Epidermal melanocyte (primary cell): ENCODE measurements around the gene ATP10D.
A peak's percentile ranks its signal among the peaks of the same experiment; 100 is the strongest.
"Not testable (repeated sequence)": the region's sequence is repeated elsewhere in the genome, so short reads cannot be mapped to it uniquely, and the experiment has no call there.

Experiments
- DNase-seq: peaks from one replicate; pipeline ENCODE4 v3.0.0; 2011; ENCODE audit warnings: low spot score; ENCODE audit not compliant: insufficient read length

The ATP10D gene

DNA sequence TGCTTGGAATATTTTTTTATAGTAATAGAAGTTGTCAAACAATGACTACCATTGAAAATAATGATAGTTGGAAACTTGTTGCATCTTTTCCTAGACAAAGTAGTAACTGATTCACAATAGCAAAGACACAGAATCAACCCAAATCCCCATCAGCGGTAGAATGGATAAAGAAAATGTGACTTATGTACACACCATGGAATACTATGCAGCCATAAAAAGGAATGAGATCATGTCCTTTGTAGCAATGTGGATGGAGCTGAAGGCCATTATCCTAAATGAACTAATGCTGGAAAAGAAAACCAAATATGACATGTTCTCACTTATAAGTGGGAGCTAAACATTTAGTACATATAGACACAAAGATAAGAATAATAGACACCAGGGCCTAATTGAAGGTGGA is 49.7 kb downstream of the ATP10D start:
- no peak for DNase-seq

DNA sequence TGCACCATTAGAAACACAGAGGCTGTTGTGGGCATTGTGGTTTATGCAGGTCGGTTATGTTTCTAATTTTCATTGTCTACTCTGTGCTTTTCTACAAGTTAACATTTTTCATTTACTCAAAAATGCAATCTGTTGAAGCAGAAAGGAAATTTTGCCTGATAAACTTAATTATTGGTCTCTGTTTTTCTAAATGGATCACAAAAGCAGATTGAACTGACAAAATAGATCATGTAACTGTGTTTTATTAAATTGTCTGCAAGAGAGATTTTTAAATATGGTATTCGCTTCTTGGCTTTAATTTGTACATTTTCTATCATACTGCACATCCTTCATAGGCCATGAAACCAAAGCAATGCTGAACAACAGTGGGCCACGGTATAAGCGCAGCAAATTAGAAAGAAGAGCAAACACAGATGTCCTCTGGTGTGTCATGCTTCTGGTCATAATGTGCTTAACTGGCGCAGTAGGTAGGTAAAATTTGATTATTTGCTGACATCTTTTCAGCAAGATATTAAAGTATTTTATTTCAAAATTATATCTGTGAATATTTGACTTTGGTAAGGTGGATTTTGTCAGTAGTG is 50.6 kb downstream of the ATP10D start:
- no peak for DNase-seq

DNA sequence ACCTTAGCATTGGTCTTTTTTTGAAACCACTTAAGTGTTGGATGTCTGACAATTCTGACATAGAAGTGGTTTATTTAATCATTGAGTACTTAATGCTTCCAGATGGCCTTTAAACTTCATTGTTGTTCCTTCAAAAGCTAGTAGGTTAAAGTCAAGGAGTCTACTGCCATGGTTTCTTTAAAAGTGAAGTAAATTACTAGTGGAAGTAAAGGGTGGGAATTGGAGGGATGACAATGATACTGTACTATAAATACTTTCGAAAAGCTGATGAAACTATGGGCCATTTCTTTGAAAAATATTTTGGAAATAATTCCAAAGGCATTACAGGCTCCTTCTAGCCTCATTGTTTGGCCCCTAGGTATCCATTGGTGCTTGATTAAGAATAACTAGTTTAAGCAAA is 51.9 kb downstream of the ATP10D start:
- DNase-seq = no peak

DNA sequence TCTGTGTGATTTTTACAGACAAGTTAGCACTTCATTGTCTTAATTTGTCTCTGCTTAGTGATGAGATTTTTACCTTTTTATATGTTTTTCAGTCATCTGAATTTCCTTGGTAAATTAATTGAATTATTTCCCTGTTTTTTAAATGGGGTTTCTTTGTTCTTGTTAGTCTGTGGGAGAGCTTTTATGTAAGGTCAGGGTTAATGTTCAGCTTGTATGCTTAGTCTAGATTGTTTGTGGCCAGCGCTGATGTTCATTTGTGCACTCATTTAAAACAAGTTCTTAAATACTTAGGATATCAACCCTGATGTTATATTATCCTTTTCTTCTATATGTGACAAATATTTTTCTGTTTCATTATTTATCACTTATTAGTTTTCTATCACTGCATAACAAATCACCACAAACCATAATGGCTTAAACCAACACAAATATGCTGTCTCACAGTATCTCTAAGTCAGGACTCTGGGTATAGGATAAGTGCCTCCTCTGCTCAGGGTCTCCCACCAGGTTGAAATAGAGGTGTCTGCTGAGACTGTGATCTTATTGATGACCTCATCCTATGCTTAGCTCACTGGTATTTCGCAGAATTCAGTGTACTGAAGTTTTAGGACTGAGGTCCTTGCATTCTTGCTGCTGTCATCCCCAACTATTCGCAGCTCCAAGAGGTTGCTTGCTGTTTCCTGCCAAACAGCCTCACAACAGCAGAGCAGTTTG is 53.2 kb downstream of the ATP10D start:
- no peak for DNase-seq

DNA sequence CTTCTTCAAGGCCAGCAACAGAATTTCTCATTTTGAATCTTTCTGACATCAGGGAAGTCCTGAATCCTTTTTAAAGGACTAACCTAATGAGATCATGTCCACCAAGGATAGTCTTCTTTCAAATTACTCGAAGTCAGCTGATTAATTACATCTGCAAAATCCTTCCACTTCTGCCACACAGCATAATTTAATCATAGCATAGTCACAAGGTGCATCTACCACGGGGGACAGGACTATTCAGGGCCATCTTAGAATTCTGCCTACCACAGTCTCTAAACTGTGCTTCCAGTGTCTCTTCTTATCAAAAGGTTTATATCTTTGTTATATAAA is 53.7 kb downstream of the ATP10D start:
- DNase-seq = no peak

DNA sequence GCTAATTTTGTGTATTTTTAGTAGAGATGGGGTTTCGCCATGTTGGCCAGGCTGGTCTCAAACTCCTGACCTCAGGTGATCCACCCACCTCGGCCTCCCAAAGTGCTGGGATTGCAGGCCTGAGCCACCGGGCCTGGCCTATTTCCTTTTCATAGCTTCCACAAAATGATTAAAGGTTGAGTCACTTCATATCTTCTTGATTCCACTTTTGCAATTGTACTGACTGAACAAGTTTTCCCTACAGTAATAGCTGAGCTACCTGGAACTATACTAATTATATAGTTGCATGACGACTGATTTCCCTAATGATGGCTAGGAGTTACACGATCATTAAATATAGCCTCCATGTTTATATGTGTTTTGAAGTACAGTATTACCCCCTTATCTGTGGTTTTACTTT is 57.6 kb downstream of the ATP10D start:
- DNase-seq = not testable (repeated sequence)

DNA sequence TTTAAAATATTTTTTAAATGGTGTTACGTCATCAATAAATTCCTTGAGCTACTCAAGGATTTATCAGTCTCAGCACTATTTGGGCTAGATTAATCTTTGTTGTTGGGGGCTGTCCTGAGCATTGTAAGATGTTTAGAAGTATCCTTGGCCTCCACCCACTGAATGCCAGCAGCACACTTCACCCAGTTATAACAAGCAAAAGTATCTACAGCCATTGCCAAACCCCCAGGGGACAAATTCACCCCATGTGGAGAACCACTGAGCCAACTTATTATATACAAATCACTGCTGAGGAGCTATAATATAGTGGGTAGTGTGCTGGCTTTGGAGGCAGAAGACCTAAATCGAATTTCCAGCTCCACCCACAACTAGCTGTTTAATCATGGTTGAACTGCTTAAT is 58.3 kb downstream of the ATP10D start:
- no peak for DNase-seq

DNA sequence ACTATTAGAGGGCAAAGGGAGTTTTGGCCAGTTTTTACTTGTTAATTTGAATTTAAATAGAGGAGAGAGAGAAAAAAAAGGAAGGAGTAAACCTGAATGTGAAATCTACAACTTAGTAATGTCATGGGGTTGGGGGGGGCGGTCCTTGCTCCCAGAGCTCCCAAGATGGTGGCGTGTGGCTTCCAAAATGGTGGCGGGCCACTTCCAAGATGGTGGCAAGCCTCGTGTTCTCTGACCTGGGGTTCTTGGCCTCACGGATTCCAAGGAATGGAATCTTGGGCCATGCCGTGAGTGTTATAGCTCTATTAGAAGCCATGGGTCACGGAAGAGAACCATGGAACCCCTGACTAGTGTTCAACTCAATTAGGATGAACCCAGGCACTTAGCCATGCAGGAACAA is 65.3 kb downstream of the ATP10D start:
- DNase-seq = not testable (repeated sequence)

DNA sequence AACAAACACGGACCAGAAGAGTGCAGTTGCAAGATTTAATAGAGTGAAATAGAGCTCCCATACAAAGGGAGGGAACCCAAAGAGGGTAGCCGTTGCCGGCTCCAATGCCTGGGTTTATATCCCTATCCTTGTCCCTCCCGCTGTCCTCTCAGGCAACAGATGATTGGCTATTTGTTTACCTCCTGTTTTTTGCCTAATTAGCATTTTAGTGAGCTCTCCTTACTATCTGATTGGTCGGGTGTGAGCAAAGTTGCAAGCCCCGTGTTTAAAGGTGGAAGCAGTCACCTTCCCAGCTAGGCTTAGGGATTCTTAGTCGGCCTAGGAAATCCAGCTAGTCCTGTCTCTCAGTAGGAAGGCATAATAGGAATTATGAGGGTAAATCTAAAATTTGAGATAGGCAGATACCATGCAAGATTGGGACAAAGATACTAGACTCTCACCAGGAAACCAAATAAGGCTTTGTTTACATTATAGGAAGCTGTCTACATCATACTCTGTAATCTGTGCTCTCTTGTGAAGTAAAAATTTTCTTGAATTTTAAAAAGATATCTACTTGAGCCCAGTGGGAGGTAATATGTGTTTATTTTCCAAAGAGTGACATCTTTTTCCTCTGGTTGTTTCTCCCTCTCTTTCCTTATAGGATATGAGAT is 65.9 kb downstream of the ATP10D start:
- DNase-seq = no peak

DNA sequence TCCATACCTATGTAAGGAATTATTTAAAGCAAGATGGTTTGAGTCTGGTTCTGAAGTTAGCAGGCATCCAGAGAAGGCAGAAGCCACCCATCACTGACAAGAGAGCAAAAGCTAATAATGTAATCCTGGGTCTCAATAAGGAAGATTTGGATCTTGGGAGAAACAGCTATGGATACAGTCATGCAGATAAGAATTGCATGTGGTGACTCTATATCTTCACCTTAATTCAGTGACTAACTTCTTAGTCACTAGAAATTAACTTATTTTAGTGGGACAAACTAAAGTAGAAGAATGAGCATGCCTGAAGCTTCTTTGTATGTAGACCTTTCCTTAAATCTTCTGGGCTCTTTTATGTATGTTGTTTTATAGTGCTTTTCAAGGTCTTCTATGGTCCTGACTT is 66.6 kb downstream of the ATP10D start:
- no peak for DNase-seq

DNA sequence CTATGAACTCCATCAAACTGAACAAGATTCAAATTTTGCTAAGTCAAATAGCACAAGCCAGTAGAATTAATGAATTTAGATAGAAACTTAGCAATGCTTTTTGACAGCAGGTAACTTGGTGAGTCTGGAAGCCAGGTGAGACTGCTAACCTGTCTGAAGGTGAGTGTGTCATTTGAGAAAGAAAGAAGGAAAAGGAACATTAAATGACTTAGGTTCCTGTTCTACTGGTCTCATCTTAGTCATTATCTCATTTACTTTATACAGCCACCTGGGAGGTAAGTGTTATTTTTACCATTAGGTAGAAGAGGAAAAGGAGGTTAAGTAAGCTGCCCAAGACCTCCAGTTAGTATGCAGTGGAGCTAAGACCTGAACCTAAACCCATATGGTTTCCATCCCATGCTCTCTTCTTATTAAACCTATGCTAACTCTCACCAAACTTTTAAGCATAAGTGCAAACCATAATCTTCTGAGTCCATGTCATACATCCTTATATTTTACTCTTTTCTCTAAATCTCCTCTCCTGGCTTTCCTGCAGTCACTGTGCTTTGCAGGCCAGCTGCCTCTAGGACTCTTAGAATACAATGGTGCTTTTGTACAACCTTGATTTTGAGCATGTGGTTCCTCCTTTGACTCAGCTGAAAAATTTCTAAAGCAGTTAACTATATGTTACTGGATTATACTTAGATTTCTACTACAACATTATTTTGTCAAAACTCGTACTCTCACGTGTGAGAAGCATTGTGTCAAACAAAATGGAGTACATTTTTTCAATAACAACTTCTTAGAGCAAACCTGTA is 68.5 kb downstream of the ATP10D start:
- peak; percentile 28 for DNase-seq

DNA sequence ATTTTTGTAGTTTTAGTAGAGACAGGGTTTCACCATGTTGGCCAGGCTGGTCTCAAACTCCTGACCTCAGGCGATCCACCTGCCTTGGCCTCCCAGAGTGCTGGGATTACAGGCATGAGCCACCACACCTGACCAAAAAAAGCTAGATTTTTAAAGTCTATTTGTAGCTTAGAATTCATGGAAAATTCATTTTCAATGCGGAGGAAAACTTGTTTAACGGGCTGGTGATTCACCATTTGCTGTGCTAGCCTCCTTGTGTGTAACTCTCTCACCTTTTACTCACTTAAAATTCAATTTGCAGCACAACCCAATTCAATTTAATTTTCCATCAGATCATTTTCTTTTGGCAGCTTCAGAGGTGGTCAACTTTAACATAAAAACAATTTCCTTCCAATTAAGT is 70.8 kb downstream of the ATP10D start:
- DNase-seq = not testable (repeated sequence)

DNA sequence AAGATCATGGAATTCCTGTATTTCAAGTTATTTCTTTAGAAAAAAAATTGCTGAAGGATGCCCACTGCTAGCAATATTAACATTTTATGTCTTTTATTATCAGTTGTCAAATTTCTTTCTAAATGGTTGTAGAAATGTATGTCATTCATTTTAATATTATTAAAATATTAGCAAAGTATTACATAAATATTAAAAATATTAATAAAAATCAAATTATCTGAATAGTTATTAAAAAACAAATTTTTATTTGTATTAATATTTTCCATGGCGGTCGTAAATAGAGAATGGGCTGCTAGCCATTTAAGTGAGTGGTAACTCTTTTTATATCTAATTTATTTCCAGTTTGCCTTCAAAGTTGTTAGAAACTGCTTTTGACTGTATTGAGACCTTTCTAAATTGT is 72.2 kb downstream of the ATP10D start:
- no peak for DNase-seq

DNA sequence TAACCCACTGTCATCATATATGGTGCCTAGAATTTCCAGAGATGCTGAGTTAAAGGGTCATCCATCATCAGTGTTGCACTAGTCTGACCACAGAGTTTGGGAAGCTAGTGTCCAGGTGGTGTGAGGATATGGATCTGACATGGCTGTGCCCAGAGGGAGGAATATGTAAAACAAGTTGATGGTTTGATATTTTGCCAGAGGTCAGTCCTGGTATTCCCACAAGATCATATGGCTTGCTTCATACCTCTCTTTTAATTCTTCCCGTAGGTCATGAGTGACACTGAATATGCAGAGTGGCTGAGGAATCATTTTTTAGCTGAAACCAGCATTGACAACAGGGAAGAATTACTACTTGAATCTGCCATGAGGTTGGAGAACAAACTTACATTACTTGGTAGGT is 75.6 kb downstream of the ATP10D start:
- no peak for DNase-seq

DNA sequence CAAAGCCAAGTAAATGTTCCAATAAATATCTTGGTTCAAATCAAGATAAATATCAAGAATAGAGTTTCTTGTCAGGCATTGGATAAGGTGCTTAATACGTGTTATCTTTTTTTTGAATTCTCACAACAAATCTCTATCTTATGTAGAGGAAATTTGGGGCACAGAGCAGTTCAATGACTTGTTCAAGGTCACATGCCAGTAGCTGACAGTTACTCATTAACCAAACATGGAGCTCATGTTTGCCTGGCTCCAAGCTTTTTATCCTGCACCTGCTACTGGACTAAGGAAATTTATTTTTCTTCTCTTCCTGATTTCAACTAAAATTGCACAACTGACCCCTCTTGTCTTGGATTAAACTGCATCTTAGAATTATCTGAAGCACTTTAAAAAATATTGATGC is 76.3 kb downstream of the ATP10D start:
- no peak for DNase-seq

DNA sequence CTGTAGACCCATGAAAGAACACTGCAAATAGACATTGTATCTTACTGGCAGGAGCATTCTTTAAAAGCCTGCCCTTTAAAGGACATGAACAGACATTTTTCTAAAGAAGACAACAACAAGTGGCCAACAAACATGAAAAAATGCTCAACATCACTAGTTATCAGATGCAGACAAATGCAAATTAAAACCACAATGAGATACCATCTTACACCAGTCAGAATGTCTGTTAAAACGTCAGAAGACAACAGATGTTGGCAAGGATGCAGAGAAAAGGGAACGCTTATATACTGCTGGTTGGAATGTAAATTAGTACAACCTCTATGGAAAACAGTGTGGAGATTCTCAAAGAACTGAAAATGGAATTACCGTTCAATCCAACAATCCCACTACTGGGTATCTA is 77.2 kb downstream of the ATP10D start:
- no peak for DNase-seq

DNA sequence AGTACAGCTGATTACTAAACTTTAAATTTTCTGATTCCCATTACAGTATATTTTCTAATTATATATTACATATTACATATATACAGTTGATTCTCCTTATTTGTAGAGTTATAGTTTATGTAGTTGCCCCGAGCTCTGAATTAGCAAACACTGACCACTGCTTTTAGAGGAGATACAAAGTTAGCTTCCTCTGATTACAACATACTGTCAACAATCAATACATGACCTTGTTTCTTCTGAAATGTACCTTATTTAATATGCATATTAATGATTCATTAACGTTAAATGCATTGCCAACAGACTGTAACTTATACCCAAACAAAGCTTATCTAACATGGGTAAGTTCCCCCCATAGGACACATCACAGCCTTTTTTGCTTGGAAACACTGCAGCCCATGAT is 81.5 kb downstream of the ATP10D start:
- DNase-seq = no peak

DNA sequence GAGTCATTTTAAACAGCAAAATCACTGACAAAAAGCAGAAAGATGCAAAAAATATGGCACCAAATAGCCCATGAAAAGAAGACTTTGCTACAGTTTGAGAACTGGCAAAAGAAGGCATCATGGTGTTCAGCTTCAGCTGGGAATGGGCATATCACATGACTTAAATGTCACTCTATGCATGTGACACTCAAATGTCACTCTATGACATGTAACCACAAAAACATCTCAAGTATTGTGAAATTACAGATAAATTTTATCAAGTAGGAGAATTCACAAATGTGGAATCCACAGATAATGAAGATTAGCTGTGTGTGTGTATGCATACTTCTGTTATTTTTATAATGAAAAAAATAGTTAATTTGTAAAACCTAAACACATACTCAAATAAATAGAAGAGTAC is 81.9 kb downstream of the ATP10D start:
- no peak for DNase-seq

DNA sequence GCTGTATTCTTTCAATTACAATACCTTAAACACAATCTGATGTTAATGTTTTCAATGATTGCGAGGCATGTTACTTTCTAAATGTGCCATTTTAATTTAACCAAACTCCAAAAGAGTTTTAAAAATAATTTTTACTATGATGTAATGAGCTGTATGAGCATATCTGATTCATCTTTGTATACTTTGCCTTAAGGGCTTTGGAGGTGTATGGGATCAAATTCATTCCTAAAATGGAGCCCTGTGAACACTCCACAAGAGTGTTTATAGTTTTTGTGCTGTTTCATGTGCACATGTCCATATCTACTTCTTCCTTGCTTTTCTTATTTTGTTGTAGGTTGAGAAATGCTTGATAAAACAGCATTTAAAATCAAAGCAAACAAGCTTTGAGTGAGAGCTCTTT is 82.4 kb downstream of the ATP10D start:
- no peak for DNase-seq

DNA sequence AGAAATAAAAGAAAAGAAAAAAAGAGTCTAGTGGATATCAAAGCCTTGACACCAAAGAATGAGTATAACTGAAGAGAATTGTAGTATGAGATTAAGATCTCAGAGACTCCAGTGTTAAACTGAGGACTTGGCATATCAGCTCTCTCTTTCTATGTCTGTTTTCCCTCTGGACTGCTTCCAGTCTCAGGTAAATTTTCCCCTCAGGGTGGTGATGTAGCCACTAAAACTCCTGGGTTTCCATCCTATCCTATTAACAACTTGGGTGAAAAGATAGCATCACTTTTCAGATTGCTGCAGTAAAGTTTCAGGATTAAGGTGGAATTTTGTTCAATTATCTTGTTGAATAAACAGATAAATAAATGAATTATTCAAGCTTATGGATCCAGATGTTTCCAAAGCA is 85.7 kb downstream of the ATP10D start:
- no peak for DNase-seq

DNA sequence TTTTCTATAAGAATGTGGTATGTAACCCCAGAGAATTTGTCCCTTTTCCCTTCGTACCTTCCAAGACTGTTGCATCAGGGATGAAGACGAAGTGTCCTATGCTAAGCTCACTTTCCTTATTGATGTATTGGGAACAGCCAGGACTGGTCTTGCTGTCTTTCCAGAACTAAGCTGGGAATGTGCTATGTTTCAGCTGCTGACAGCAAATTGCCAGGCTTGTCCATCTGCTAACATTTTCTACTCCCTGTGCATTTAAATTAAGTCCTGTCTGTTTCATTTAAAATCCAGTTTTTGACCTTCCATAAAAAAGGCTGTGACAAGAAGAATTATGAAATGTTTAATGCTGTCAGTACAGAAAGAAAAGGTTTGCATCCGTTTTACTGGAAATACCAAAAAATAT is 87.9 kb downstream of the ATP10D start:
- no peak for DNase-seq

DNA sequence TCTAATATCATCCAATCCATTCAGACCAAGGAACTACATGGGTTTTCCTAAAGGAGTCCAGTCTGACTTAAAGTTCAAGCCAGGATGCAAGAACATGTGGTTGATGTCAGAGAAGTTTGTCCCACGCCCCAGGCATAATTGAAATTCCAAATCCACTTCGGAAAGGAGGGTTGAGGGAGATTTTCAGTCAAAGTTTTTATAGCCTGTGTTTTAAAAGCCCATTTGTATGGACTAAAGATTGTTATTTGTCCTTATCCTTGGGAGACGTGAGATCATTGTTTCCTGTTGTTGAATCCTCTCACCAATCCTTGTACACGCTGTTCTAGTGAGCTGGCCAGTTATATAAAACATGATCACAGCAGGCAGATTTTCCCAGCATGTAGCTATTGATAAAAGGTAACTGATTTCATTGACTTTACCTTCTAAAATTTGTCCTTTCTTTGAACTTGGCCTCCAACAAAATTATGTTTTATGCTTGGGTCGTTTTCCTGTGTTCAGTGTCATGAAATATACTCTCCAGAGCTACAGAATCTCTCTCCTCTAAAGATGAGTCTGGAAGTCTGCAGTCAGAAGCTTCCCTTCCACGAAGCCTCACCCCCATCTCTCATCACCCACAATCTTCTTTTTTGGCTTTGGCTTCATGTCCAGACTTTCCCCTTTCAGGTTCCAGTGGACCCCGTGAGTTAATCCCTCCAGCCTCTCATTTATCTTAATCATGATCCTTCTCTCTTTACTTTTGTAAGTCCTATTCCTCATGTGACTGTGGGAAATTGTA is 92.9 kb downstream of the ATP10D start:
- peak; percentile 23 for DNase-seq
